GM18519 (cell line): ENCODE data around the gene SNAP47.
A peak's percentile ranks its signal among the peaks of the same experiment; 100 is the strongest.

Experiments used
- ATAC-seq: cut with Tn5 transposase; IDR thresholded peaks from one replicate; pipeline ENCODE4 v1.9.1; 2021; ENCODE audit warnings: mild to moderate bottlenecking, moderate library complexity; ENCODE audit not compliant: unreplicated experiment, low FRiP score

The SNAP47 gene

DNA sequence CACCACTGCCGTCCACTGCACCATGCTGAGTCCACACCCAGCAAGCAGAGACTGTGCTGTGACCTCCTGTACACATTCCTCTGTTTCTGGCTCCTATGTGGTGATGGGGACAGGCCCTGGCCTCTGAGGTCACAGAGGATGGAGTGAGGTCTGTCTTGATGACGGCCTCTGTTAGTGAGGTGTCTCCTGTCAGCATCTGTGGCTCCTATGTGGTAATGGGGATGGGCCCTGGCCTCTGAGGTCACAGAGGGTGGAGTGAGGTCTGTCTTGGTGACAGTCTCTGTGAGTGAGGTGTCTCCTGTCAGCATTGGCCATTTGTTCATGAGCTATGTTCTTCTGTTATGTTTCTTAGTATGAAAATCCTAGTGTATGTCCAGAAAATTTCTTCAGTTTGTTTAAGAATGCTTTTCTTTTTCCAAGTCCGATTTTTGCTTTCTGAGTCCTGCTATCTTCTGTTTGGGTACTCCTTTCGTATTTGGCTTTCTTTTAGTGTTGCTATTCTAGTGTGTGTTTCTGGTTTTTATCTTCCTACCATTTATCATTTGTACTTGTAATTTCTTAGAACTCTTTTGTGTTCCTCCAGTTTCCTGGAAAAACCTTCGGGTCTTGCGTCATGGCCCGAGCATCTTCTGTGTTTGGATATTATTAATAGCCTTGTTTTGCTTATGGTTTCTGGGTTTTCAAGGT lies 13.4 kb downstream of the SNAP47 start:
- no peak for ATAC-seq

DNA sequence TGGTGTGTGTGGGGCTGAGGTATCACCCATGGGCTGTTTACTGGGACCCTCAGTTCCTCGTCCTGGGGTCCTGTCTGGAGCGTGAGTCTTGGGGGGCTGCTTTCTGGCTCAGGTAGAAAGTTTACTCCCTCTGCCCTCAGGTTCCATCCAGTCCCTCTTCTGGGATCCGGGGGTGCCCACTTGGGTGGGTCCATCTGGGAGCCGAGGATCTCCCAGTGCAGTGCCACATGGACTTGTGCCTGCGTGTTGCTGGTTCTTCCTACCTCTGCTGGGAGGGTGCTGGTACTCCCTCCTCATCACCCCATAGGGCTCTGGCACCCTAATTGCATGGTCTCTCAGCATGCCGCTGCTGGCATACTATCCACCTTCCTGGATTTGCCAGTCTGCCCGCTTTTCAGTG lies 14.0 kb downstream of the SNAP47 start:
- no peak for ATAC-seq

DNA sequence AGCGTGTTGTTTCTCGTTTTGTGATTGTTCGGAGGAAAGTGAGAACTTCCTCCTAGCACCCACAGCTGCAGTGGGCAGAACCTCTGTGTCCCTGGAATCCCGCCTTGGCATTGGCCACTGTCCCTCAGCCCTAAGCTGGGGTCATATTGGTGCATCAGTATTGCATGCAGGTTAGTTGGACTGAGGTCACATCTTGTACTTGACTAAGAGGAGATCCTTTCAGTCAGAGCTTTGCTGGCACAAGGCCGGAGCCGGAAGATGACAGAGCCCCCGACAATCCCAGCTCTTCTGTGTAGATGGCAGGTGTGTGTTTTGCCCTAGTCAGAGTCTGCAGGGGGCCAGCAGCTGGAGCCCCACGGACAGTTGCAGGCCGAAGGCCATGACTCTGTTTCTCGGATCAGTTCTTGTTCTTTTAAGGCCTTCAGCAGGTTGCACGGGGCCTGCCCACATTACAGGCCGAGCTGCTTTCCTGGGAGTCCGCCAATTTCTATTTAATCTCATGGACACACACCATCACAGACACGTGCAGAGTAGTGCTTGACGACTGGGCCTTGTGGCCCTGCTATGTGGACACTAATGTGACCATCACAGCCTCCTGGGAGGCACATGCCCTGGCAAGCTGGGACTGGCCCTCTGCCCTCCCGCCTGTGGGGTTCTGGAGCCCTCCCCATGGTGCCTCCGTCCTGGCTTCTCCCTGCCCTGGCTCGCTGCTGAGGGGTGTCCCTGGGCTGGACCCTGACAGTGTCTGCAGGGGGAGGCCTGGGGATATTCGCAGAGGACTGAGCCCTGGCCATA lies 14.9 kb downstream of the SNAP47 start:
- ATAC-seq: no peak

DNA sequence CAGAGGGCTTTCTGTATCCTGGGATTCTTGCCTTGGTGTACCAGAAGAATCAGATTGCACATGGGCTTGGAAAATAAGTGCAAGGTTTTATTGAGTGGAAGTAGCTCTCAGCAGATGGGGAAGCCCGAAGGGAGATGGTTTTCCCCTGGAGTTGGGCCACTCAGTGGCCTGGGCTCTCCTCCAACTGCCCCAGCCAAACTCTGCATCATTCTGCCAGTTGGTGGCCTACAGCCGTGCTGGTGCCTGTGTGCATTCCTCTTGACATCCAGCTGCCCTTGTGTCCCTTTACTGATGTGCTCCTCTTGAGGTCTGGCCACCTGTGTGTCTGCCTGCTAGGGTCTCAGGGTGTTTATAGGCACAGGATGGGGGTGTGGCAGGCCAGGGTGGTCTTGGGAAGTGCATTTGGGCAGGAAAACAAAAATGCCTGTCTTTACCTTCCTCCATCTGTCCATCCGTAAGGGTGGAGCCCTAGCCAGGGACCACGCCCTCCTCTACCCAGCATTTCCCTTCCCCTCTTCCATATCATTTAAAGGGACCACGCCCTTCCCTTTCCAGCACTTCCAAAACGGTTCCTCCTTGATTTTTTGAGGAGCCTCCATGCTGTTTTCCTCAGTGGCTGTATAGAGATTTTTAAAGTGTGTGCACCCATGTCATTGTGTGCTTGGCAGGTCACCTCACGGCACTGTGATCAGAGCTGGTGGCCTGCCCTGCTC lies 18.9 kb downstream of the SNAP47 start:
- ATAC-seq: no peak

DNA sequence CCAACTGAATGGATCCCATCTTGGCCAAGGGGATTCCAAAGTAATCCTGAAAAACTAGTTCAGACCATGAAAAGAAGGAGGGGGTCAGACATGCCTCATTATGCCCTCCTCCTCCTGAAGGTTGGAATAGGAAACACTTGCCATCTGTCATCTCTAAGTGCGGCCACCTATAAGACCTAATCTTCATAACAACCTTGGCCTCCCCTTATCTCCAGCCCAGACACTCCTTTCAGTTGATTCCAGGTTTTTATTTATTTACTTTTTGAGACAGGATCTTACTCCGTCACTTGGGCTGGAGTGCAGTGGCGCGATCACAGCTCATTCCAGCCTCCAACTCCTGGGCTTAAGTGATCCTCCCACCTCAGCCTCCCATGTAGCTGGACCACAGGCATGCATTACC lies 19.7 kb downstream of the SNAP47 start:
- ATAC-seq: no peak

DNA sequence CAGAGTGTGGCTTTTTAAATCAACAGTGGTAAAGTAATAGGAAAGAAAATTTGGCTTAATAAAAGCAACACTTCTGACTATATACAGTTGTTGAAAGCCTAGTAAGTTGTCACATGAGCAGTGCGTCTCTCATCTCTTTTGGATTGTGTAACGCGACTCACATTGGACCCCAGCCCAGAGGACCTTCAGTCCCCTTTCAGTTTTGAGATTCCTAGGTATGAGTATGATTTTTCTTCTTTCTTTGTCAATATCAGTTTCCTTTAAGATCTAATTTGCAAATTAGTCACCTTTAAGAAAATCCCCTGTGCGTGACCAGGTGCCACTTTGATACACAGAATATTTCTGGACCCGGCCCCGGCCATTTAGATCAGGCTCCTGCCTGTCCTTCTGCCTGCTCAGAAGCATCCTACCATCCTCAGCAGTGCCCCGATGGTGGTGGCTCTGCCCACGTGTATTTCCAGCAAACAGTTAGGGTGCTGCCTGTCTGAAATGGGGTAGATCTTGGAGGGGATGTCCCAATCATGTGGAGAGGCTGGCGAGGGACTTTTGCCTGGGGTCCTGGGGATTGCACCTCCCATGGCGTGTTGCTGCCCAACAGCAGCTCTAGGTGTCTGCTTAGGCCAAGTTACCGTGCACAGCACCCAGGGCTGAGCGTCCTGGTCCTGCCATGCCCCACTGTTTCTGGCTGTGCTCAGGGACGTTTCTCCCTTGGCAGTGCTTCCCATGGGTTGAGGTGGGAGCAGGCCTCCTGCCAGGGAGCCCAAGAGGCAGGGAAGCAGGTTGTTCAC lies 21.1 kb downstream of the SNAP47 start:
- ATAC-seq: no peak

DNA sequence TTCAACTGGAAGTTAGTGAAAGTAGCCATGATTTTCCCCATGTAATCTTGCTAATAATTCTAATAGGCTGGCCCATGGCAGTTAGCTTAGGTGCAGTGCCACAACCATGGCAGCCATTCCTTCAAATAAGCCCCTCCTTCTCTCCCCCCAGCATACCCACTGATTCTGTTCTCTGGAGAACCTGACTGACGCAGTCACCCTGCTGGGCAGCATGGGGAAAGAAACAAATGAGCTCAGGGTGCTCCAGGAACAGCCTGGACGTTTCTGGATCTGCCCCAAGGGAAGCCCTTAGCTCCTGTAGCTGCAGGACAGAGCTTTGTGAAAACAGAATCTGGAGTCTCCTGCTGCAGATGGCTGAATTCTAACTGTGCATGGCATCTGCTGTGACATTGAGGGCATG lies 22.5 kb downstream of the SNAP47 start:
- ATAC-seq: no peak

DNA sequence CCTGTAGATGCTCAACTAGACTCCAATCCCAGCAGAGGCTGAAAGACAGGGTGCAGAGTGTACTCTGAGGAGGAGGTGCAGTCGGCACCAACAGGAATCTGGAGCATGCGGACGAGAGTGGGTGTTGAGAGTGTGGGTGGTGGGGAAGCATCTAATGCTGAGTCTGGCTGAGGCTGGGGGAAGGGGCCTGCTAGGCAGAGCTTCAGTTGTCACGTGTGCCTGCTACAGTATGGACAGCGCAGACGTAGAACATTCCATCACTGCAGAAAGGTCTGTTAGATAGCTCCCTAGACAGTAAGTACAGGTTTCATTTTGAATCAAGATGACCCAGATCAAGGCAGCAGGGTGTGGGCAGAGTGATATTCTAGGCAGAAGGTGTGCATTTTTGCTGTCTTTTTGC lies 23.1 kb downstream of the SNAP47 start:
- ATAC-seq: peak; percentile 51

DNA sequence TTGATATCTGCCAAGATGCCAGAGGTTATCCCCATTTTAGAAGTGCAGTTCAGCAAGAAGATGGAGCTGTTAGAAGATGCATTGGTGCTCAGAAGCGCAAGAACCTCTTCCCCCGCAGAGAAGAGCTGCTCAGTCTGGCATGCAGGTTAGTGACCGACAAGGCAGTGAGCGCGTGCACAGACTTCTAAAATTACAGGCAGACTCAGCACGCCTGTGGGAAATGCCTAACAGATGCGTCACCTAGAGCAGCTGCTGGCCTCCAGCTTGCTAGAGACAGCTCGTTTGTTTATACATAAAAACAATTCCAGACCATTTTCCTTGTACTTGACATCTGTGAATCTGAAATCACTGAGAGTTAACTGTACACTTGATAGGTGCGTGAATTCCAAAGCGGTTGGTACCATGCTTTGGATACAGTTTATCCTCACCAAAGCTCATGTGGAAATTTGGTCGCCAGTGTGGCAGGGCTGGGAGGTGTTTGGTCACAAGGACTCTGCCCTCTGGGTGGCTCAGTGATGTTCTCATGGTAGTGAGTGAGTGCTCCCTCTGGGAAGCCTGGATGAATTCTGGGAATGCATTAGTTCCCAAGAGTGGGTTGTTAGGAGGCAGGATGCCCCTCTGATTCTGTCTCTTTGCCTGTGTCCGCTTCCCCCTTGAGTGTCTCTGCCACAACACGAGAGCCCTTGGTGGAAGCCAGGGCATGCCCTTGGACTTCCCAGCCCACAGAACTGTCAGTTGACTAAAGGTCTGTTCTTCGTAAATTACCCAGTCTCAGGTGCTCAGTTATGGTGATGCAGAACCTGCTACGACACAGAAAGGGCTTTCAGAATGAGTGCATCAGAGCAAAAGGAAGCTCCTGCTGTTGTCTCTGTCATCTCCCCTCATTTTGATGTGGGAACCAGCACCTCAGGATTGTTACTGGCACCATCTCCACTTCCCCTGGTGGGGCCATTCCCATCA lies 24.4 kb downstream of the SNAP47 start:
- ATAC-seq: no peak

DNA sequence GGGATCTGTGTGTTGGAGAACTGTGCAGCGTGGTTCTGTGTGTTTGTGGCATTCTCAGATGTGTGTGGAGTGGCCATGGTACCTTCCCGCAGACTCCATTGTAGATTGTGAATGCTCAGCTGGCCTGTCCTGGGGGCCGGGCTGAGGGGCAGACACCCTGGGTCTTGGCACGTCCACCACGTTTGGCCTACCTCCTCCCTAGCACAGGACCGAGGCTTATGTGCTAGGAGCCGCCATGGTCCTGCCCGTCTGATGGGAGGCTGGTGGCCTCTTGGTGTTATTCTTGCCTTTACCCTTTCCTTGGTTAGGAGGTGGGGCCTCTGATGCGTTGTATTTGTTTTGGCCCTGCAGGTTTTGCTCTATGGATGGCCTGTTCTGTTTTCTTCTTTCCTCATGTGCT lies 25.1 kb downstream of the SNAP47 start:
- no peak for ATAC-seq

DNA sequence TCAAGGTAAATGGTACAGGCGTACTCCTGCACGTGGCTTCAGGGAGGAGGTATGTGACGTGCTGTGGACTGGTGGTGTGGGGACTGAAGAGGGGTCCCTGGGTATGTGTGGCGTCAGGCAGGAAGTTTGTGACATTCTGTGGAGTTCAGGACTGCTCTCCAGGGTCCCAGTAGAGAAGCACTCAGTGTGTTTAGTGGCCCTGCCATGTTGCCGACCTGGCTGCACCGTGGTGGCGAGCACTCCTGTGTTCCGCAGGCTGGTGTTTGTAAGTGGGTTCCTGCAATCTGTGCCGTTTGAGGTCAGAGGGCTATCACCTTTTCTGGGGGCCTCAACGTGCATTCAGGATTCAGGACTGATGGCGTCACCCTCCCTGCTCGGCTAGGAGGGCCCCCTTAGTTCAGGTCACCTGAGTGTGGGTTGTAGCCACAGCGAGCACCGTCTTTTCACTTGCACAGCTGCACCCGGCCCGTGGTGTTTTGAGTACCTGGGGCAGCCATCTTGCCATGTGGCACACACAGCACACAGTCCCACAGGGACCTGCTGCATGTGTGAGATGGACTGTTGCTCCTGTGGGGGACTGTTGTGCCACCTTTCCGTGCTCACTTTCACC lies 26.5 kb downstream of the SNAP47 start:
- no peak for ATAC-seq

DNA sequence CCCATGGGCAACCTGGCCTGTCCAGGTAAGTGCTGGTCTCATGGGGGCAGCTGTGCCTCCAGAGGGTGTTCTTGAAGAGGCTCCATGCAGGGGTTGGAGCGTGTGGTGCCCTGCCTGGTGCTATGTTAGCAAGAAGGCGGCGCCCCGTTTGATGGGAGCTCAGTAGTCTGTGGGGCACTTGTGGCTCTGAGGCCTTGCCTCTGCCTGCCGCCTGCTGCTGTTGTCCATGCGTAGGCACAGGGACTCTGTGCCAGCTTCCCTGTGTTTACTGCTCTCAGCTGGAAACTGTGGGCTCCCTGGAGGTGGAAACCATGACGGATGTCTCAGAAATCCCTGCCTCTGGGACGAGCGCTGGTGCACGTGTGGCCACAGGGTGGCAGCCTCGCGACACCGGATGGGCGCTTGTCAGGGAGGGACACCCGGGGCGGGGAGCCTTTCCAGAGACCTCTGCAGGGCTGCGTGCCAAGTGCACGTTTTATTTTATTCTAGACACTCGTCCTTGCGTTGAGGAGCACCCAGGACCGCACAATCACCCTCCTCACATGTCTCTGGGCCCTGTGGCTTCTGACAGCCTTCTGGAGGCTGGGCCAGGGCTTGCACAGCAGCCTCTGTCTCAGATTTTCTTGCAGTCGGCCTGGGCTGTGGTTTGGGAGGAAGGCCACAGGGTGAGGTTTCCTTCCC lies 27.1 kb downstream of the SNAP47 start:
- ATAC-seq: peak; percentile 74

DNA sequence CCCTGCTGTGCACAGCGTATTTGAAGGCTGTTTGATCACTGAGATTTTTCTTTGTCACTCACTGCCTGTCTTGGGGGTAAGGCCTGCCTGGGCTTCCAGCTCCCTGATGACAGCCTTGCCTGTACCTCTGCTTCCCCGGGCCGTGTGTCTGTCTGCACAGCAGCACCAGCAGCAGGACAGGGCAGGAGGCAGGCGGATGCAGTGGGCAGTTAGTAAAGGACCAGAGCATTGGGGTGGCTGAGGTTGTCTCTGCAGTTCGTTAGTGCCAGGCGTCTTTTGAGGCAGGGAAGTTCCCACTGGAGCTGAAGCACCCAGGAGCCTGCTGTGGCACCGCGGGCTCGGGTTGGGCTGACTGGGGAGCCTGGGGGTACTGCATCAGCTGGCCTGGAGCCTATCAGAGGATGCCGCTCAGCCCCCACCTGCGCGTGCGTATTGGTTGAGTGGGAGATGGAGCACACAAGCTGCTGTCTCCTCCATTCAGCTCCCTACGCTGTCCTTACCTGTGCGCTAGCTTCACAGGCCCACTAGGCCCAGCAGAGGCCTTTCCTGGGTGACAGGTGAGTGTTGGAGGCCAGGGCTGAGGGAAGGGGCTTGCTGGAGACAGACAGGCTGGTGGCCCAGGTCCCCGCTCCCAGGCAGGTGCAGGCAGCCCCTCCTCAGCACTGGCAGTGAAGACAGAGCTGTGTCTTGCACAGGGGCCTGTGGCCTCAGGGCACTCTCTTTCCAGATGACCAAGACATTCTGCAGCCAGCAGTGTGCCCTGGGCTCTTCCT lies 28.2 kb downstream of the SNAP47 start:
- no peak for ATAC-seq

DNA sequence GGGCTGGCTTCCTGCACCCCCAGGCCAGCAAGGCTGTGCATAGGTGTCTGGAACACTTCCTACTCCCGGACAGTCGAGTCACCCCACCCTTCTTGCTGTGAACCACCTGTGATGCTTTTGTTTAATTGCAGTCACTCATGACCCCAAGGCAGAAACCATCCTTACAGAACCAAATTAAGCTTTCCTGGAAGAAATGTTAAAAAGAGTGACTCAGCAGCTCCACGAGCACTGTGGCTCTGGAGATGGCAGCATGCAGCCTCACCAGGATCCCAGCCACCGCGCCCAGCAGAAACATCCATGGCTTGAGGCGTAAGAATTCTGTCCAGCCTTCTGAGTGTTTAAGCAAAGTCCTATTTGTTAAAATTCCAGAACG lies 28.8 kb downstream of the SNAP47 start:
- no peak for ATAC-seq

DNA sequence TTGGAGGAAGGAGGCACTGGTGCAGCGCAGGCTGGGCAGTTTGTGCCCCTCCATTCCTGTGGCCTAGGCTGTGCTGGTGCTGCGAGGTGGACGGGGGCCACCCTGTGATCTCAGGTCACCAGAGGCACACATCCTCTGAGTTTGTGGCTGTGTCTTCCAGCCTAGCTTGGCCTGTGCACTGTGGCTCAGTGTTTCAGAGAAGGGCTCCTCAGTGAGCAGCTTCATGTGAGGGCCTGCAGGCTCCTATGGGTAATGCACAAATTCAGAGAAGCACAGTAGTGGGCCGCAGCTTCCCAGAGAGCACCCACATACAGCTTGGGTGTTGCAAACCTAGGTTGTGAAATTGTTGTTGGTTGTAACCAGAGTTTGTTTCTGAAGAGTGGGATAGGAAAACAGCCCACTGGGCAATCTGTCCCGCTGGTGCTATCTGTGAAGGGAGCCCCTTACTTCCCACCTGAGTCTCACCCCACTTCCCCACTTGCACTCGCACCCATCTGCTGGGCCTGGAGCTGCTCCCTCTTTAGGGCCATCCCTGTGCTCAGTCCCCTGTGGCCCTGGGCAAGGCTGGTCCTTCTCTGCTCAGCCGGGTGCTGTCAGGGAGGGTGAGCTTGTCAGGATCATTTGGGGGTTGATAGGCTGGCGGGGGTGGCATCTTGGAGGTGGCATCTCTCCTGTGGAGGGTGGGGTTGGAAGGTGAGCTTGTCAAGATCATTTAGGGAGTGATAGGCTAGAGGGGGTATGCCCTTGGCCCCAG lies 30.2 kb downstream of the SNAP47 start:
- no peak for ATAC-seq

DNA sequence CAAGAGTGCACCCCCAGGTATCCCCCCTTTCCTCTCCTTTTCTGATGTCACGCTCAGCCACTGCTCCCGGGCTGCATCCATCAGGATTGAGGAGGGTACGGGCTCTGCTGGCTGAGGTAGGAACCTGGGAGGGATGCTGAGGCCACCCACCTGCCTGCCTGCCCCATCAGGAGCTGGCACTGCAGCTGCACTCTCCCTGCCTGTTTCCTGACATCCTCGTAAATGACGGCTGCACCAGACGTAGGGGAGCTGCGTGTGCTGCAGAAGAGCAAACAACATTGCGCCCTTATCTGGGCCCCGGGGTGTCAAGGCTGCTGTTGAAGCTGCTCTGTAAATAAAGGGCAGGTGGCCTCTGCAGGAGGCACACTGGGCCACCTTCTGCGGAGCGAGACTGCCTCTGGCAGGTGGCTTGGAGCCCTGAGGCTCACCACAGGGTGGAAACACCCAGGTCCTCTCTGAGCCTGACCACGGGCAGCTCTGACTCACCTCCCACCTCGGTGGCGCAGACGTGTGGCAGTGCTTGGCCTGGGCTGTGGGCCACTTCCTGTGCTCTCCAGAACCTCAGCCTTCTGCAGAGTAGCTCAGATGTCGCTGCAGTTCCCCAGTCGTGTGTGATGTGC lies 30.9 kb downstream of the SNAP47 start:
- ATAC-seq: no peak
